Measurements from ENCODE around the gene SMIM41.
"Not testable (repeated sequence)": the region's sequence is repeated elsewhere in the genome, so short reads cannot be mapped to it uniquely, and the experiment has no call there.

SMIM41 gene

GRCh38 chr12:52086944-52087835, 7.7 kb downstream of the SMIM41 start:
- FAIRE-seq: no peak

DNA sequence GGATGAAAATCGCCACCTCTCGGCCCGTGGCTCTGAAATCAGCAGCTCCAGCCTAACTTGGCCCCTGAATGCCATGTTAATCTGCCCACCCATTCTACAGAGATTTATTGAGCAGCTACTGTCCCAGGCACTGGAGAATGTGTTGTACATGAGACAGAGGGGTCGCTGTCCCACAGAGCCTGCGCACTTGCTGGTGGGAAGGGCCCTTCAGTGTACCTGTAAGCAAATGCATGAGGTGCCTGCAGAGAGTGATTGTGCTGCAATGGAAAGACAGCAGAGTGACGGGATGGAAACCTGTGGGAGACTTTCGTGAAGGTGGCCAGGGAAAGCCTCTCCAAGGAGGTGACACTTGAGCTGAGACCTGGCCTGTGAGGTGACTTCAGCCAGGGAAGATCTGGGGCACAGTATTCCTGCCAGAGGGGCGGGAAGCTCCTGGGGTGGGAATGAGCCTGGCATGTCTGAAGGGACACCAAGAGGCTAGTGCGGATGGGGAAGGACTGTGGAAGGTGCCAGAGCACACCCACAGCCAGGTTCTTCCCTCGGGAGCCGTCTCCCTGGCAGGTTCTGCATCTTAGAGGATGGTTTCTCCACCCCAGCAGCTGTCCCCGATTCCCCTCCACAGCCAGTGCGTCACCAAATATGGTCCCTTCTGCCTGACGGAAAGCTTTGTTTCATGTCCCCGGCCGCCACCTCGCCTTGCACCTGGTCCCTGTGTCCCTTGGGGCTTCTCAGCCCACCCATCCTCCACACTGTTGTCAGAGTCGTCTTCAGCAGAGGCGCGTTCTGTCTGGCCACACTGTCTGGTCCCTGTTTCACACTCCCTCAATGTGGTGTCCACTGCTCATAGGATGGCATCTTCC, 8.7 kb downstream of the SMIM41 start:
- FAIRE-seq: no peak

GRCh38 chr12:52089491-52089890, 10.0 kb downstream of the SMIM41 start:
- no peak for FAIRE-seq

GRCh38 chr12:52090291-52090690, 10.8 kb downstream of the SMIM41 start:
- no peak for FAIRE-seq

- FAIRE-seq: no peak
Measured at GRCh38 chr12:52091061-52091460, 11.6 kb downstream of the SMIM41 start.

DNA sequence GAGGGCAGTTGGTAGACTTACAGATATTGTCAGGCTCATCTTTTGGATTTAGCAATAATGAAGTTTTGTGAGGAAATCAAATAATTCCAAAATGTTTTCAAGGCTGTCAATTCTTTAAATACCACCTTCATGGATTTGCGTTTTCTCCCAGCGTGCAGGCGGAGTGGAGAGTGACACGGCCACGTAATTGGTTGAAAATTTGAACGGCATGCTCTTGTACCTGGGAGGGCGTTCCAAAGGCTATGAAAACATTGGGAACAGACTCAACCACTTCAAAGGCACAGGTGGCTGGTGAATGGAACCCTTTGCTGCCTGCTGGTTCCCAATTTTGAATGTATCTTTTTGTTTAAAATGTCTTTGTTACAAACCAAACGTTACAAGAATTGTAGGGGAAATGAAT, 12.4 kb downstream of the SMIM41 start:
- no peak for FAIRE-seq

GRCh38 chr12:52093346-52093745, 13.8 kb downstream of the SMIM41 start:
- no peak for FAIRE-seq

- FAIRE-seq: no peak
Measured at GRCh38 chr12:52096332-52097044, 17.0 kb downstream of the SMIM41 start.

- FAIRE-seq: no peak
Measured at GRCh38 chr12:52097045-52097666, 17.7 kb downstream of the SMIM41 start.

DNA sequence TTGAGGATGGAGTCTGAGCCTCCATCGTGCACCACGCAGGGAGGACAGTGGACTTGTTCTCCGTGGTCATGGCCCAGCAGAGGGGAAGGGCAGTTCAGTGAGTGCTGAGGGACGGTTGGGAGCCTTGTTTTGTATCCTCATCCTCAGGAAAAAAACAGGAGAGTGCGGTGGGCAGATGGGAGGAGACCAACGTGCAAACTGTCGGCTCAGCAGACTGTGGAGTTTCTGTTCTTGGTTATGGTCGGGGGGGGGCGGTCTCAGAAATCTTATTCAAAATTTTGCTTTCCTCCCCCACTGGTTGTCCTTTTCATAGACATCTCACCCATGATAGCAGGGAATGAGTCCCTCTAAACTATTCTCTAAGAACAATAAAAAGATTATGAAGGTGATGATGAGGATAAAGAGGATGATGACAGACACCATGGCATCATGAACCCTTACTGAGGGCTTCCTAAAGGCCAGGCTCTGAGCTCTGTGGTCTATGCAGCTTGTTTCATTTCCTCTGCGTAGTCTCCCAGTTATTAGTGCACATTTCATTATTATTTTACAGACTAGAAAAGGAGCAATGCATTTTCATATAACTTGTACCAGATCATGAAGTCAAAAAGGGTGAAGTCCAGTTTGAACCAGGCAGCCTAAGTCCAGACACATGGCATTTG, 25.1 kb downstream of the SMIM41 start:
- FAIRE-seq: not testable (repeated sequence)

GRCh38 chr12:52116222-52117125, 37.0 kb downstream of the SMIM41 start:
- FAIRE-seq: not testable (repeated sequence)

- not testable (repeated sequence) for FAIRE-seq
Measured at GRCh38 chr12:52117806-52118475, 38.4 kb downstream of the SMIM41 start.

GRCh38 chr12:52119398-52120254, 40.1 kb downstream of the SMIM41 start:
- no peak for FAIRE-seq

GRCh38 chr12:52120951-52121823, 41.7 kb downstream of the SMIM41 start:
- FAIRE-seq: no peak

DNA sequence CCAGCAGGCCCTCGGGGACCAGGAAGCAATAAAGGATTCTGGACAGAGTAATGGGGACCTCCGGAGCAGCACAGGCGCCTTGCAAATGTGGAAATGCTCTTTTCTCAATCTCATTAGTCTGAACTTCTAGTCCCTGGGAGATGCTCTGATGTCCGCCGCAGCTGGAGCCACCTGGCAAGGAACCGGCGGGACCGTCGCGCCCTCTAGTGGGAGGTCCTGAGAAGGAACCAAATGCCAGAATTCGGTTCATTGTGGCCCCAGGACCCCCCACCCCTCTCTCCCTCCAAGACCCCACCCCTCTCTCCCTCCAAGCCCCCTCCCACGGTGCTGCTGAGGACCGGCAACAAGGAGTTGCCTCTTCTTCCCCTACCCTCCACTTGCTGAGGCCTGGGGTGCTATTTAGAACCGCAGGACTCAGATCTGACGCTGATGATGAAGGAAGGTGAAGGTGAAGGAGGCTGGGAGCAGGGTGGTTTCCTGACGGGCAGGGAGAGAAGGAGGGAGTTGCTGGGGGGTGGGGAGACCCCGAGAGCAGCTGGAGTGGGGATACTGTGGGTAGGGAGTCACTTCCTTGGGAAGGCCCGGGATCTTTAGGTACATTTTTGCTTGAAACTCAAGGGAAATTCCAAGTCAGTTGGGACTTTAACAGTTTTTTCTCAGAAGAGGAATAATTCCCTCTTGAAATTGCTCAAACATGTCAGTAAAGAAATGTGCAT, 42.5 kb downstream of the SMIM41 start:
- FAIRE-seq: no peak

GRCh38 chr12:52122540-52122871, 43.0 kb downstream of the SMIM41 start:
- no peak for FAIRE-seq

DNA sequence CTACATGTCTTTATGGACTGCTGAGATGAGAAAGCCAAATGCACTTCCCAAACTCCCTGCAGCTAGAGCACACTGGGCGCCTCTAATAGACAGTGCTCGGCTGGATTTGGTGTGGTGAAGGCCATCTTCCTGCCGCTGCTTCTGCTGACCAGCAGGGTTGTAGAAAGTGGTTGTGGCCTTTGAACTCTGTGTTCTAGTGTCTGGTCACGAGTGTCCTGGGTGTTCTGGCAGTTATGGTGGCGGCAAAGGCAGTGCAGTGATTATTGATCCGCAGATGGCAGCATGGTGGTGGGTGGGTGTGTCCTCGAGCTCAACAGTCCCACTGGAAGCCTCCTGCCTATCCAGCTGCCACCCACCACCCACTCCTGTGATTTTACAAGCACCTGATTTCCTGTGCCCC, 43.4 kb downstream of the SMIM41 start:
- no peak for FAIRE-seq
